ENCODE measurements around the gene GLI3.
A peak's percentile ranks its signal among the peaks of the same experiment; 100 is the strongest.

The GLI3 gene

DNA sequence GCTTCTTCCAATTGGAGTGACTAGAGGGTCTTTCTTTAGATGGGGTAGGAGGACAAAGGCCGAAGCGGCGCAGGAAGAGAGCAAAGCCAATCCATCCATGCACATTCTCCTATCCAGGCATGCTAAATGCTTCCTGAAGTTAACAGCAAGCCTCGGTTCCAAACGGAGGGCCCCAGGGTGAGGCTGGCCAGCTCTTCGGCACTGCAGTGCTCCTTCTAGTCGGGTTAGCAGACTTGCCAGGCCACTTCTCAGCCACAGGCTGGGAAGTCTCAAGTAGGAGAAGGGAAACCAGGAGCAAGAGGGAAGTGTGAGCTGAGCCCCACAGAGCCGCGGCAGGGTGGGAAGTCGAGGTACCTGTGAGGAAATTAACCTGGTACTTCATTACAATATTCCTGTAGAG, 280.3 kb downstream of the GLI3 start:
- no peak for DNase-seq

DNA sequence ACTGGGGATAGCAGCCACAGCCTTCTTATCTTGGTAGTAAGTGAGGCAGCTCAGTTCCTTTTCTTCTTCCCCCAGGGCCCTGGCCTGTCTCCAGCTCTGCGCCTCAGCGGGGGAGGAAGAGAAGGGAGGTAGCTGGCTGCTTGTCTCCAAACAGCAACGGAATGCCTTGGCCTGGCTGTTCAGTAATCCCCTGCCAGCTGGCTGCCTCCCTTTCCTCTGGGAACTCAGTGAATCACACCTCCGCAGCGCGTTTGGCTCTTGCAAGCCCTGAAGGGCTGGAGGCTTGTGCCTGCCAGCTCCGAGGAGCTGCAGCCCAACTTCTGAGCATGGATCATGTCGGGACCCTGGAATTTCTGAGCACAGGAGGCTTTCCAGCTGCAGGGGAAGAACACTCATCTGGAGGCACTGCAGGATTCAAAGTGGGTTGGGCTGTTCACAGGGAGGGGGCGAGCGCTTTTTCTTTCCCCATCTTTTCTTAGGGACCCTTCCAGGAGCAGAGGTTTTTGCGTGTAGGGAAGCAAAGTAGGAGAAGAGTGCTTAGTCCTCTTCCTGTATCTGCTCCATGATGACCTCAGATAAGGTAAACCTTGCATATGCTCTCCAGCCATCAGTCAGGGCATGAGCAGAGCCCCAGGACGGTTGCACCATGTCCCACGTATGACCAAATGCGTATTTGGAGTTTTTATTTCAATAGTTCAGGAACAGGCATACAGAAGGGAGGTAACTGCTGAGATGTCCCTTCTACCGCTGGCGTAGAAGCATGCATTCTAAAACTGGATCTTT, 280.9 kb downstream of the GLI3 start:
- DNase-seq, result peak; percentile 45 to 75

DNA sequence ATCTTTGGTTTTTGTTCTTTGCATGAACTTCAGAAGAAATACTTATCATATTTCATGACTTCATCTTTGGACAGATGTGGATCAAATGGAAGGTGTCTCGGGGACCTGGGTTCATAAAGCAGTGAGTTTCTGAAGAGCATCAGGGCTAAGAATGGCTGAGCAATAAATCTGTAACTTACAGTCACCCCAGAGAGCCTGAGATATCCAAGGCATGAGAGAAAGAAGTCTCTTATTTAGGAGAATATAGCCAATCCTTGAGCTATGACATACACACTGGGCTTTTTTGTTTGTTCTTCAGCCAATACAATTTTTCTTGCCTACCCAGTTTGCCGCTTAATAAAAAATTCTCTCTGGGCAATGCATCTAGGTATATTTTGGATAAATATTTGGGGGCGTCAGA, 281.6 kb downstream of the GLI3 start:
- DNase-seq, result no peak

DNA sequence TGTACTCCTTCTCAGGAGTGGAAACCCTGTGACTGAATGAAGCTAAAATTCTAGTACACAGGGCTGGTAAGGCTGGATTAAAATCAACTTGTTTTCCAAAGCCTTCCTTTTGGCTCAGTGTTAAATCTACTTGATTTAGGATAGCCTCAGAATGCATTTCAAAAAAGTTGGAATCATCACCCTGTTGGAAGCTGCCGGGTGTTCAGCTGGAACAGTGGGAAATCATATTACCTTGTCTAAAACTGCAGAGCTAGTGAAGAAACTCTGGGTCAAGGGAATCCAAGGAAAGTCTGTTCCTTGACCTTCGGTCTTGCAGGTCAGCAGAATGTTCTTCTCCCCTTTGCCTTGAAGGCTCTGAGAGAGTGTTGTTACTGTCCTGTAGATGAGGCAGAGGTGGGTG, 282.0 kb downstream of the GLI3 start:
- no peak for DNase-seq

DNA sequence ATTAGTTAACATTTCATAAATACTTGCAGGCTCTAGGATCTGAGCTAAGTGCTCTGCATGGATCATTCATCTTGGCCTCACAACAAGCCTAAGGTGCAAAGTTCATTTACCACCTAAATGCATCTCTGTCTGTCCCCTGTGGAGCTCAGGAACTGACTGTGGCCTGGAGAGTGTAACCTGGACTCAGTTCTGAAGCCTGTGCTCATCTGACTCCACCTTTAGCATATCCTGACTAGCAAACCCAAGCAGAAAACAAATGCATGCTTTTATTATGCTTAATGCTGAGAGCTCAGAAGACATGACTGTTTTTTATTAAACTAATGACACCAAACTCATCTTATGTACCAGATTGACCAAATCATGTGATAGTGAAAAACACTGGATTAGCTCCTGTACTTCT, 288.5 kb downstream of the GLI3 start:
- DNase-seq, result no peak

DNA sequence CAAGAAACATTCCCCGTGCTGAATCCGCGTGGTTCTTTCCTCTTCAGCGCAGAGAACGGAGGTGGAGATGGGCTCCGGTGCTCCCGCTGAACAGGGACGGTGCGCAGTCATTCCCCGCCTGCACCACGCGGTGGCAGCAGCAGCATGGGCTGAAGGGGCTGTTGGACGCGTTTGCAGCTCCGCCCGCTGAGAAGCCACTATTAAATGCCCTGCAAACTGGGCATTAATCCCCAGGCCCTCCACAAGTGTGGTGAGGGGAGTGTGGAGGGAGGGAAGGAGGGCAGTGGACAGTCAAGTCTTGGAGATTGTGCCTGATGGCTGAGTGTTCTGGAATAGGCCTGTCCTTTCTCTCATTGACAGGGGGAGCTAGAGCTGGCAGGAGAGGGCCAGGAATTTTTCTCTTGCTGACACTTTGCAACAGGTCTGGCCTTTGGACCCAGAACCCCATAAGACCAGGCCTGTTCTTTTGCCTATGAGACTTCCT, 293.9 kb downstream of the GLI3 start:
- peak in 1 of 2 experiments; percentile 63 for DNase-seq

DNA sequence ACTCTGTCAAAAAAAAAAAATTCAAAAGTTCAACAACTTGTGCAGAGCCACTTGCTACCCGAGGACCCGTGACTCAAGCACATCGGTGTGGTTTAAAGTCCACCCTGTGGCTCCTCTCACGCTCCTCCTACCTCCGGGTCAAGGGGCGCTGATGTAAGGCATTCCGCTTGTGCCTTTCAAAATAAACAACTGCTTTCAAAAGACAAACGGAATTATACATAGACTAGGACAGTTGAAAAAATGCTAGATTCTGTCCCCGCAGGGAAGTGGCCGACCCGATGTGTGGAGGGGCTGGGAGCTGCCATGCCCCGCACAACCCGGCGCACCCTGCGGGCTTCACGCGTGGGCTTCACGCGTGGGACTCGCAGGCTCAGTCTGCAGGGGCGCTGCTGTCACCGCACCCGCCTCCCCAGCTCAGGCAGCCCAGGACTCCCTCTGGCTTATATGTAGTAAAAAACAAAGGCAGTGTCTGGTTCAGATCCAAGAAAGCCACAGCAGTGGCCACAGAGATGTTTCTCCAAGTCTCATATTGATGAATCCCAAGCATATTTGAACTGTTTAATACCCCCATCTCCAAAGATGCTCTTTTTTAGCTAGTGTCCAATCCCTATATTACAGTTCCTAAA, 294.4 kb downstream of the GLI3 start:
- no peak for DNase-seq

DNA sequence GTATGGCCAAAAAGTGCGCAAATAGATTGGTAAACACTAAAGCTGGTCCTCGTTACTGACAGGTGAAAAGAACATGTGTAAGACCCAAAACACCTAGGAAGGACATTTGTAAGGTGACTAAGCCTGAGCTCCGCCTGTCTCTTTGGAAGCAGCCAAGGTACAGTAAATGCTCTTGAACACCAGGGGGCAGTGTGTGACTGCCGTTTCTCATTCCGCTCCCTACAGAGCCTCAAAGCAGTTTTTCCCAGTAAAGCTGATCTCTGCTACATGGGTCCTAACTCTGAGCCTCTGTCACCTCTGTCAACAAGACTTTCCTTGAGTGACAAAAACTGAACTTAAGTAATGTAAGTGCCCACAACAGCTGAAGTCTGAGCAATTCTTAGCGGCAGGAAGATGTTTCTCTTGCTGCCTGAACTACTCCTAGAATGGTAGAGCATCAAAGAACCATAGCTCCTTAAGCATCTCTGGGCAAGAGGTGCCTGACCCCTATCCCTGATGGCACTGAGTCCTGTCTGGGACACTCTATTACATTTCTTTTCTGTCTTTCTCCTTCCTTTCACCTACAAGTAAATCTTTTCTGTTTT, 296.2 kb downstream of the GLI3 start:
- peak; percentile 41 to 73 for DNase-seq

DNA sequence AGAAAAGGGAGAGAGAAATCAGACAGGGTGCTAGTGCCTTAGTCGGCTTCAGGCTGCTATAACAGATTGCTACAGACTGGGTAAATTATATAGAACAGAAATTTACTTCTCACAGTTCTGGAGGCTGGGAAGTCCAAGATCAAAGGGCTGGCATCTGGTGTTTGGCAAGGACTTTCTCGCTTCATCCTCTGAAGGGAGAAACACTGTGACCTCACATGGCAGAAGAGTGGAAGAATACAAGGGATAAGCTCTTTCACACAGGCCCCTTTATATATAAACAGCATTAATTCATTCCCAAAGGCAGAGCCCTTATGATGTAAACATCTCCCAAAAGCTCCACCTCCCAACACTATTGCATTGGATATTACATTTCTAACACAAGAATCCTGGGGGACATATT, 298.6 kb downstream of the GLI3 start:
- no peak for DNase-seq

DNA sequence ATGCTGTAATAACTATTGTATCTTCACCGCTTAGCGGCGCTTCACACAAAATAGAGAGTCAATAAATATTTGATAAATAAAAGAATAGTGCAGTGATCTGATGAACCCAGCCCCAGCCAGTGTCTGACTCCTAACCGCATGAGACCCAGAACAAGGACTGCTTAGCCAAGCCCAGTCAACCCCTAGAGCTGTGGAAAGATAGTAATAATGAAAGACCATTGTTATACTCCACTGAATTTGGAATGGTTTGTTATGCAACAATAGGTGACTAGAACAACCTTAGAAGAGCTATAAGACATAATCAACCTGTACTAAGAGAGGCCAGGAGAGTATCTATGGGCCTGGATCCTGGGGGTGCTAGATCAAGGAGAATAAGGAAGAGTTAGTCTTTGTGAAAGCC, 303.6 kb downstream of the GLI3 start:
- no peak for DNase-seq

DNA sequence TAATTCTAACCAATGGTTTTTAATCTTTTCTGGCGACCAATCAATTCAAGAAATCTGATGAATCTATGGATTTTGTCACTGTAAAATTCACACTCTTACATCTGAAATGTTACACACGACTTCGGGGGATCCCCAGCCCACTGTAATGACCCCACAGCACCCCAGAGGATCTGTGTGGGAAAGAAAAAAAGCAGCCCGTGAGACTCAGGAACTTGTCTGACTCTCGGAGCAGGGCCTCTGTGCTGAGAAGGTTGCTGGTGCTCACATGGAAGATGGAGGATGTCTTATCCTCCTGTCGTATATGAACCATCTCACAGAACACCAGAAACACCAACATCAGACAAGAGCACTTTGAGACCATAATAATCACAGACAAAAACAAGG, 305.8 kb downstream of the GLI3 start:
- DNase-seq, result no peak

DNA sequence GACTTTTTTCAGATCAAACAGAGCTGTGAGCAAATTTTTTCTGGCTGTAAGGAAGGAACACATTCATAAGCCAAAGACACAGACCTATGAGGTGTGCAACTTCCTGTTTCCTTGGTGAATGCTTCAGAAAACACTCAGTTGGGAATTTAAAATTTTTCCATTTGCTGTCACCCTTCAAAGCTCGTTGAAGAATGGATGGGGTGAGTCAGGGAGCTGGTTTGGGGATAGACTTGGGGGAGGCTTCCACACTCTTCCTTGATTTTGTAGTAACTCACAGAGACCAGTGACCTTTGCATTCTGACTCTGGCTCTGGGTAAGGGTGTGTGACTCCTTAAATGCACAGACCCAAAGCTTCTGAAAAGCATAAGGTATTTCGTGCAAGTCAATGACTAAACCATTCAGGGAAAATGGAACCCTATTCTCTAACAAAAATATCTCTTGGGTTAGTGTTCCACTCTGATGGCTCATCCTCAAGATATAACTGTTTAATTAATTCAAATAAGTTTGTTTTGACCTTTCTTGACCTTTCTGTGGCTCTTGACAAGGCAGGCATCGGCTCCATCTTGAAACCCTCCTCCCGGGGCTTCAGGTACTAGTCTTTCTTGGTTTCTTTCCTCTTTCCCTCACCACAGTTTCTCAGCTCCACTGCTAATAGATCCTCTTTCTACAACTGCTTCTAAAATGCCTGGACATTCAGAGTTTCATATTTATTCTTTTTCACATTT, 306.3 kb downstream of the GLI3 start:
- no peak for DNase-seq

DNA sequence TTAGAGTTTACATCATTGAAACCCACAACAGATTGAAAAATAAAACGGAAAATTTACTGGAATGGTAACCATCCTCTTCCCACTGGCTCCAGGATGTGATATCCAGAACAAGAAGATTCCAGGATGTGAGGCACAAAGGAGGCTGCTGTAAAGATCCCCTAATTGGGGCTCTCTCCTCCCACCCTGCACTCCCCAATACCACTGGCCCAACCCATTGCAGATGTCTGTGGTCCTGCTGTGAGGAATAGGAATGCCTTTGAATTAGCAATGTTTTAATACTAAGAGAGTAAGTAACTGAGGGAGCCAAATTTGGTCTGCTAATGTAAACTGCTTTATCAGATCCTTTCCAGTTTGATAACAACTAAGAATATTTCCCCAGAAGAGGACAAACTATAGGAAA, 308.2 kb downstream of the GLI3 start:
- DNase-seq, result no peak

DNA sequence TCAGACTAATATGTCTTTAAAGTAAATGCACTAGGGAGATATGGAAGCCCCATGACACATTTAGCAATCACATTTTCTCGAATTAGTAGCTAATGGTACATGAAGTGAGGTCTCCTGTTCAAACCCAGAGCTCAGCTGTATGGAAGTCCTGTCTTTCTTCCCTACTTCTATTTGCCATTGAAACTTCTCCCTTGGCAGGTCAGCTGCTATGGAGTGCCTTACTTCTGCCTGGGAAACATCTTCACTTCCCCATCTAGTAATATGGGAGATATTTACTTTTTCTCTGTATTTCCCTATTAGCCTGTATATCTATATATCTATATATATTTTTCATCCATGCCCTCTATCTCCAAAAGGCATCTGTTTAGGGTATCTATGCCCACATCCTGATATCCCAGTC, 308.8 kb downstream of the GLI3 start:
- no peak for DNase-seq

DNA sequence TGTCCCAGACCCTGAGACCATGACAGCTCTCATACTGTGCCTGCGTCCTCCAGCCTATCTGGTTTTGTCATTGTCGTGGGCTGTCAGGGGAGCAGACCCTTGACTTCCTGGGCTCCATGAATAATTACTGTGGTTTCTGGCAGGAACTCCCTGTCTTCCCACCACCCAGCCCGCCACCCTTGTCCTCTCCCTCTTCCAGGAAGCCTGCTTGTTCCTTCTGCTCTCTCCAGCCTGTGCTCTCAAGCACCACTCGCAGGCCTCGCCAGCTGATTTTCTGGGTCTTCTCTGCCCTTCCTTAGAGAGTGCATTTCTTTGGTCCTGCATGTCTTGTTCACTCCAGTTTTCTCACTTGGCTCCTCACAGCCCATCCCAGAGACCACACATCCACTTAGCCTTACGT, 309.6 kb downstream of the GLI3 start:
- no peak for DNase-seq

DNA sequence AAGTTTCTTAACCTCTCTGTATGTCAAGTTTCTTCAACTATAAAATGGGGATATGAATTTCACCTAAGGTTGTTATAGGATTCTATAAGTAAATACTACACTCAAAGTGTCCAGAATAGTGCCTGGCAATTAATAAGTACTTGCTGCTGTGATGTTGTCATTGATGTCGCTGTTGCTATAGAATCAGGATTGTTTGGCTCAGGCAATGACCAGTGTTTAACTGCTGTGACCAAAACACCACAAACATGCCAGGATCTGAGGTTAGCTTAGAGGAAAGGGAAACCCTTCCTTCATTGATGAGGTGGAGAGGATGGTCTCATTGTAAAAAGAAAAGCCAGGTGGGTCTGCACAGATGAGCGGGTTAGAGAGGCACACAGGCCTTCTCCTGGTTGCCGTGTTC, 311.1 kb downstream of the GLI3 start:
- no peak for DNase-seq

DNA sequence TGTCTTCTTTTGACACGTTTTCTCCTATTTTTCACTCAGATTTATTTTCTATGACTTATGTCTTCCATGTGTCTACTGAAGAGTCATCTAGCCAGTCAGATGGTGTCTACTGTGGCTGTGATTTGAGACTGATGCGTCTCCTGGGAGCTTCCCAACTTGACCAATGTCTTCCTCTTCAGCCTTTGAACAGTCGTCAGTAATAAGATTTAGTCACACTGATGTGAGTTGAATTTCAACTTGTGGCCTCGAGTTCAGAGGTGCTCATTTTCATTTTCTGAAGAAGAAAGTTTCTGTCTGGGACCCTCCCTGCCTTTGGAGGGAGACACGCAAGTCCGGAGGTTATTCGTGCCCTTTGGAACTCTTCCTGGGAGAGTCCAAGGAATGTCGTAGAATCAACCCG, 312.2 kb downstream of the GLI3 start:
- DNase-seq, result no peak

DNA sequence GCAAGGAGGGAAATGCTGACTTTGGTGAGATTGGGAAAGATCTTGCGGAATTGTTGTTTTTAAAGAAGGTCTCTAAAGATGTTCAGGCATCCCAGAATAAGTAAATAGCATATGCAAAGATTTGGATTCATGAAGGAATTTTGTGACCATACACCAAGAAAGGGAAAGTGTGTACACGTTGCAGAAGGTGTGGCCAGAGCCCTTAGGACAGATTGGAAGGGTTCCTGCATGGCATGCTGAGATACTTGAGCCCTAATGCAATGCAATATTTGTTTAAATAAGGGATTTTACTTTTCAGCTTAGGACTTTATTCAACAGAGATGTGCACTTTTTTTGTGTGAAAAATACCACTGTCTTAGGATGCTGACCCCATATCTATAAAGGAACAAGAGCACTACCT, 314.6 kb downstream of the GLI3 start:
- no peak for DNase-seq

DNA sequence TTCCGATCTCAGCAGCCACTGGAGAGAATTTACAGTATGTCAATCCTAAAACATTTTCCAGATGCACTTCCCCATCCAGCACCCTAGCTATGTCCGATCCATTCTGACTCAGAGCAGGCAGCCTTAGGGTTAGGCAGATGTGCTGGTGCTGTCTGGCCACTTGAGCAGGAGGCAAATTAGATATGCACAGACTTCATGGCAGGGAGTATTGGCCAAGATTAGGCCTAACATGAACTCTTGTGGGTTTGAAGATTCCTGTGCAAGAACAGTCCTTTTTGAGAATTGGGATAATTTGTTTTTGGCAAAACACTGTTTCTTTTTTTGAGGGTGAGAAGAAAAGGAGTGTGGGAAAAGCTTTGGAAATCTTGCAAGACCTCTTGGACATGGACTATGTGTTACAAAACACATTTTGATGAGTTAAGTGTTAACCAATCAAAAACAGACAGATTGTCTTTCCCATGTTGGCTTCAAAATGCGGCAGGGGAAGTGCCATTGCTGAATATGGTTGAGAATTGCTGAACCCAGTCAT, 315.5 kb downstream of the GLI3 start:
- no peak for DNase-seq

DNA sequence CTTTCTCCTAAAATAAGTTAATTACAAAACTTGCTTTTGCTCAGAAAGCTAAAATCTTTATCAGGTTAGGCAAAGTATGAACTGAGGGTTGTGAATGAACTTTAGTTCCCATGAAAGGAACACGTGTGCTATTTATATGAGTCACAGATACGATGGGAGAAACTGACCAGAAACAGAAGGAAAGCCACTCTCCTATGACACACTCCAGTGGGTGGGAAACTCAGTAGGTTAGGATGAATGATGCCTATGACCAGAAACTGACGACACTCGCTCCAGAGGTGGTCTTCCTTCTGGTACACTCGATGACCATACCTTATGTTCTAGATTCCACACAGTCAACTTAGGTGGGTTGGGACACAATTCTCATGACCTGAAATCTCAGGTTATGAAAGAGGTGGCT, 318.4 kb downstream of the GLI3 start:
- DNase-seq, result no peak

DNA sequence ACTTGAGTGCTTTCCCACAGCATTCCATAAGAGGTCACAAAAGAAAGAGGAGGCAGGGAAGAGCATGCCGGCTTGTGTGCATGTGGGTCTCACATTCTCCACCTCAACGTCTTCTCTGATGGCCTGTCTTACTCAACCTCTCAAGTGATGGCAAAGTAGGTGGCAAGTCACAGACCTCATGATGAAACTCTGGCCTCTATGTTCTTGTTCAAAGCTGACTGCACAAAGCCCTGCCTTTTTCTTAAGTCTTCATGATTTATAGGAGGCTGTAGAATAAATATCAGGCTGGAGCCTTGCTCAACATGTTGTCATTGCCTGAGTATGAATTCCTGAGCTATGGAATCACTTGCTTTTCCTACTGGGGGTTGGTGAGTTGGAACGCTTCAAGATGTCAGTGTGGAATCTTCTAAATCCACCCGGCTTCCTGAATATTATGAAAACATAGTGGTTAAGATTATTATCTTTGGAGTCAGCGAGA, 320.5 kb downstream of the GLI3 start:
- DNase-seq, result no peak

DNA sequence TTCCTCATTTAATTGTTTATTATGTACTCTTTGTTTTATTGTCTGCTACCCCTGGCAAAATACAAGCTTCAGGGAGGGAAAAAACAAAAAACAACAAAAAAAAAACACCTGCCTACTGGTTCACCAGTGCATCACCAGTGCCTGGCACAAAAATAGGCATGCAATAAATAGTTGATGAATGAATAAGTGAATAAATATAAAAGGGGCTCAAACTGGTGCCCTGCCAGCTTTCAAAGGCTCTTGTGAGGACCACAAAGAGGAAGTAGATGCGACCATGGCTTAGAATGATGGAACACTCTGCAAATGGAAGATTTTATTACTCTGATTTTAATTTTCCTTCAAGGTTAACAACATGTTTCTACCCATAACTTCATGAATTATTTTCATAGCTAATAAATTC, 321.1 kb downstream of the GLI3 start:
- DNase-seq, result no peak

DNA sequence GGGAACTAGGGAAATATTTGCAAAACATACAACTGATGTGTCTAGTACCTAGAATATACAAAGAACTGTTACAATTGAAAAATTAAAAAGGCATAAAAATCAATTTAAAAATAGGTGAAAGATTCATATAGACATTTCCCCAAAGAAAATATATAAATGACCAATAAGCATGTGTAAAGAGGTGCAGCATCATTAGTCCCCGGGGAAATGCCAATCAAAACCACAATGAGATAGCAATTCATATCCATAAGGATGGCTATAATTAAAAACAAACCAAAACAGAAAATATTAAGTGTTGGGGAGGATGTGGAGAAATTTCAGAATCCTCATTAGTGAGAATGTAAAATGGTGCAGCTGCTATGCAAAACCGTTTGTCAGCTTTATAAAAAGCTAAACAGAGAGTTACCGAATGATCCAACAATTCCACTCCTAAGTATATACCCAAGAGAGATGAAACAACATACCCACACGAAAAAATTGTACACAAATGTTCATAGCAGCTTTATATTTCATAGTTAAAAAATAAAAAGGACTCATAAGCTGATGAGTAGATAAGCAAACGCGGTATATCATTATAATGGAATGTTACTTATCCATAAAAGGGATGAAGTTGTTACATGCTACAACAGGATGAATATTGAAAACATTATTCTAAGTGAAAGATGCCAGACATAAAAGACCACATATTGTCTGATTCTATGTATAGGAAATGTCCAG, 324.0 kb downstream of the GLI3 start:
- DNase-seq, result no peak
